Fibroblast of the conjunctiva (primary cell): ENCODE results near the gene MRNIP.

Experiments
- DNase-seq: peaks from one replicate; pipeline ENCODE4 v3.0.0-alpha.2; 2010; ENCODE audit warnings: low read depth

The MRNIP gene, protein sequence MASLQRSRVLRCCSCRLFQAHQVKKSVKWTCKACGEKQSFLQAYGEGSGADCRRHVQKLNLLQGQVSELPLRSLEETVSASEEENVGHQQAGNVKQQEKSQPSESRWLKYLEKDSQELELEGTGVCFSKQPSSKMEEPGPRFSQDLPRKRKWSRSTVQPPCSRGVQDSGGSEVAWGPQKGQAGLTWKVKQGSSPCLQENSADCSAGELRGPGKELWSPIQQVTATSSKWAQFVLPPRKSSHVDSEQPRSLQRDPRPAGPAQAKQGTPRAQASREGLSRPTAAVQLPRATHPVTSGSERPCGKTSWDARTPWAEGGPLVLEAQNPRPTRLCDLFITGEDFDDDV

GRCh38 chr5:179858586-179859427, at the start of gene MRNIP:
TSS of gene MRNIP (minus strand) at chr5:179858817. CDS start at chr5:179858796, 21 bp downstream.
- DNase-seq, result peak; percentile 89

DNA sequence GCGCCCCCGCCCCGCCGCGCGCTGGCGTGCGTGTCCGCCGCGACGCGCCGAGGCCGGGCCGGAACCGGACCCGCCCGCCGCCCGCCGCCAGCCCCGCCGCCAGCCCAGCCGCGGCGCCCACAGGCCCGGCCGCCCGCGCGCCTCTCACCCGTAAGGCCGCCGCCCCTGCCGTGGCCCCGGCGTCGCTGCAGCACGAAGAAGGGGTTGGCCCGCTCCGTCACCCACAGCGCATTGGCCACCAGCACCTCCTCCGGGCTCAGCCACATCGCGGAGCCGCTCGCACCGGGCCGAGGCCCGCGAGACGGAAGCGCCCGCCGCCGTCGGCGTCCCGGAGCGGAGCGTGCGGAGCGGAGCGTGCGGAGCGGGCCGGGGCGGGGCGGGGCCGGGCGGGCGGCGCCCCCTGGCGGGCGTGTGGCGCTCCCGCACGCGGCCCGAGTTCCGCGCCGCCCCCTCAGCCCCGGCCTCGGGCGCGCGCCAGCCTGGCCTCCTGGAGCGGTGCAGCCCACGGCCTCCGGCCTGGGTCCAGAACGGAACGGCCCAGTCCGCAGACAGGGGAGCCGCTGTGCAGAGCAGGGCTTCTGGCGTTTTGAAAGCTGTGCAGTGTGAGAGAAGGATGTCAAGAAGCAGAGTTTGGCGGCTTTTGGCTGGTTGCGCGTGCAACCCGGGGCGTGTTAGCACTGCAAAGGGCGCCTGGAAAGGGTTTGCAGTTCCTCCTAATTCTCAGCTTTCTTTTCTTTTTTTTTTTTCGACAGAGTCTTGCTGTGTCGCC, 49.1 kb upstream of the MRNIP start, which contains the start of gene TBC1D9B:
Gene TBC1D9B, minus strand, starts transcription at position 342 of the 769 bp plus-strand sequence. Its CDS starts 76 bp downstream, at position 266.
- DNase-seq, result peak; percentile 32

- DNase-seq, result no peak
Measured at GRCh38 chr5:179906795-179907555, 48.4 kb upstream of the MRNIP start.

GRCh38 chr5:179906294-179906794, 47.7 kb upstream of the MRNIP start:
- DNase-seq, result no peak

DNA sequence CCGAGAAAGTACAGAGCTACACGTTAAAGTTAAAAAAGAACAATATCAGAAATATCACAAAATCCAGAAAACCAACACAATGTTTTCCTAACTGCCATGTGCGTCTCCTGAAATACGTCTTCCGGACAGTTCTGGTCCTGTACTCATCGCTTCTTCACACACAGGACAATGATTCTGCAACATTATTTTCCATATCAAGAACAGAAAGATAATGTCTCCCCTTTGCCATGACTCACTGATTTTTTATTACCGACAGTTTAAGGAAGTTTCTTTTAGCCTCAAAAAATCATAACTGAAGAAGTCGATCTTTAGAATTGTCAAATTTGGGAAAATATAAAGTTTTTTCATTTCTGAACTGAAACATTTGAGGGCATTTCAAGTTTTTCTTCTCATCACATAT, 46.5 kb upstream of the MRNIP start:
- DNase-seq, result no peak

- no peak for DNase-seq
Measured at GRCh38 chr5:179904463-179905160, 46.0 kb upstream of the MRNIP start.

DNA sequence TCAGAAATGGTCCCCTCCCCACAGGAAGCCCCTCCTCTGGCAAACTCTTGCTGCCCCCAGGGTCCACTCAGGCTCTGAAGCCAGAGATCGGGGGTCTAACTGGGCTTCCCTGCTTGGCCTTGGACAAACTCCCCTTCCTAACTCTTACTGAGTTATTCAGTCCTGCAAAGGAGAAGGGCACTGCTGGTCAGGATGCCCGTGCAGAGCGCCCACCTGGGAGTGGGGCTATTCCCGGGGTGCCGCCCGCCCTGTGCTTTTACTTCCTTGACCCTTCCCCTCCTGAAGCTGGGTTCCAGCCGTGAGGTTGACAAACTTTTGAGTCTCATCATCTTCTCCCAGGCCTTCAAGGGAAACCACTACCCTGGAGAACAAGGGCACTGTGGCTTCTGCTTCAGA, 44.1 kb upstream of the MRNIP start:
- DNase-seq, result no peak

- no peak for DNase-seq
Measured at GRCh38 chr5:179901915-179902762, 43.5 kb upstream of the MRNIP start.

DNA sequence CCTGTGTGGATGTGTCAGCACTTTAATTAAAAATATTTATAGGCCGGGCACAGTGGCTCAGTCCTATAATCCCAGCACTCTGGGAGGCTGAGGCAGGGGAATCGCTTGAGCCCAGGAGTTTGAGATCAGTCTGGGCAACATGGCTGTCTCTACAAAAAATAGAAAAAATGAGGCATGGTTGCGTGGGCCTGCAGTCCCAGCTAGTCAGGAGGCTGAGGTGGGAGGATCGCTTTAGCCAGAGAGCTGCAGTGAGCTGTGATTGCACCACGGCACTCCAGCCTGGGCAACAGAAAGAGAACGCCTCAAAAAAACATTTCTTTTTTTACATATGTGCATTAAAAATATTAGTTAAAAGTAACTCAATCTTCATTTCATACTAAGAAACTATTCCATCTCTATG, 42.8 kb upstream of the MRNIP start:
- no peak for DNase-seq

GRCh38 chr5:179900711-179901110, 42.1 kb upstream of the MRNIP start:
- DNase-seq, result no peak

- no peak for DNase-seq
Measured at GRCh38 chr5:179900206-179900605, 41.6 kb upstream of the MRNIP start.

DNA sequence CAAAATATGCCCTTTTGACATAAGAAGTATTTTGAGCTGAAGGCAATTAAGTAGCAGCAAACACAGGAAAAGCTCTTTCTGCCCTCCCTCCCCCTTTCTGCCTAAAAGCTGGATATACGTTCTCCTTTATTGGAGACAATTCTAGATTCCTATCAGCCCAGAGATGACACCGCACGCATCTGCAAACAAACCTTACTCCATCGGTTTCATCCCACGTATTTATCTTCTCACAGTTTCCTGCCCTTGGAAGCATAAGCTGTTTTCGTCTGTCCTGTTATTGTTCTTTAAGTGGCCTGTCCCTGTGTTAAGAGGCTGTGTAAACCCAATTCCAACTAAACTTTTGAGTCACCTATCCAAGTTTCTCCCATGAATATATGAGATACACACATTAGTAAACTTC, 37.2 kb upstream of the MRNIP start:
- no peak for DNase-seq

DNA sequence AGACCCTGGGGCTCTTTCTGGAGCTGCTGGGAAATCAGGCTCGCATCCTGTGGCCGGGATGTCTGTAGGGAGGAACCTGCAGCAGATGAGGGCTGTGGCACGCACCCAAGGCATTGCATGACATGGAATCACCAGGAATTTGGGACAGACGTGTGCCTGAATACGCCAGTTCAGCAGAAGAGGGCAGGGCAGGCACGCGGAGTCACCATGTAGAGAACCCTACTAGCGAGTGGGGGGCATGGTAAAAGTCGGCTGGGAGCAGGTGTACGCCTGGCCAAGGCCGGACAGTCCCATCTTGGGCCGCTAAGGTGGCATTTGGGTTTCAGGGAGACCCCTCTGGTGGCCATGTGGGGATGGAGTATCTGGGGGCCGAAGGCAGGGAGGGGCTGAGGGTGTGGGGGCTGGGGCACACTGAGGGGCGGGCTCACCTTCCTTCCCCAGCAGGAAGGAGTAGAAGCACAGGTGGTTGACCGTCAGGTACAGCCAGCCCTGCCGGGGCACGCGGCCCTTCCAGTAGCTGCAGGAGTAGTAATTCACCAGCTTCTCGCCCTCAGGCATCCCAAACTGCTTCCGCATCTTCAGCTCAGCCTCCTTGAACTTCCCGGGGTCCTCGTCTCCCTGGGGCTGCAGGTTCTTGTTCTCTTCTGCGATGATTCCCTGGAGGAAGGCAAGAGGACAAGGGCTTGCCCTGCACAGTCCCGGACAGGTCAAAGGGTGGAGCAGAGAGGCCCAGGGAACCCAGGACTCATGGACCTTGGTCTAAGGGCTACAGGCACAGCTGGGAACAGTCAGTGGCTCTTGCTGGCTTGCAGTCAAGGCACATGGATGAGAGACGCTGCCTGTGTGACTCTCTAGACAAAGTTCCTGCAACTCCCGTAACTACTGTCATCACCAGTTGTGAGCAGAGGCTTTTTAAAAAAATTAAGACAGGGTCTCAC, 35.6 kb upstream of the MRNIP start:
- DNase-seq, result no peak

- DNase-seq, result no peak
Measured at GRCh38 chr5:179893076-179893957, 34.7 kb upstream of the MRNIP start.

- no peak for DNase-seq
Measured at GRCh38 chr5:179892255-179892654, 33.6 kb upstream of the MRNIP start.

GRCh38 chr5:179890751-179891682, 32.4 kb upstream of the MRNIP start:
- no peak for DNase-seq

DNA sequence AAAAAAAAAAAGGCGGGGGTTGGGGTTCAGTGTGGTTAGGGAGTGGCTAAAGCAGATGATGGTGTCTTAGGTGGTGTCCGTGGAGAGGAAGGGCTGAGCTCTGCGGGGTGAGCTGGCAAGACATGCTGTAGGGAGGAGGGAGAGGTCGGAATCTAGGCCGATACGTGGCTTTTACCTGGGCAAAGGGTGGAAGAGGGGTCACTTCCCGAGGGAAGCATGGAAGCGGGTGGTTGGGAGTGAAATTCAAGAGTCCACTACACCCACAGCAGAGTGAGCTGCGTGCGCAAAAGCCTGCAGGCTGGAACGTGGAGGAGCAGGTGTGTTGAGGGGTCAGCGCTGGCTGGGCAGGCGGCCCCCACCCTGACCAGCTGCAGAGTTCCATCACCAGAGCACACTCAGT, 31.3 kb upstream of the MRNIP start:
- DNase-seq, result no peak
